ENCODE results near the gene SAE1.

The SAE1 gene

GRCh38 chr19:47106821-47107201 is 23.8 kb upstream of the SAE1 start:
- H3K36me3 ChIP-seq (ENCODE audit: insufficient read depth, low read length) = peaks cover 7% of the 10 kb centered on the region; the same call in 1 of the 2 replicates
- H3K79me2 ChIP-seq (ENCODE audit: control insufficient read depth, insufficient read depth, low read length, unreplicated experiment) = peaks cover 89% of the 10 kb centered on the region
- H3K27me3 ChIP-seq (ENCODE audit: insufficient read depth, low read length) = no peaks in the 10 kb centered on the region
- H3K4me3 ChIP-seq (ENCODE audit: low read depth, low read length) = no peak overlapping the region
- H3K4me1 ChIP-seq (ENCODE audit: control insufficient read depth, insufficient read depth, low read length, unreplicated experiment) = peaks cover 48% of the 10 kb centered on the region
- H2AFZ ChIP-seq (ENCODE audit: low read length, unreplicated experiment) = no peak overlapping the region
- H3K27ac ChIP-seq (ENCODE audit: low read depth, low read length) = peak overlapping the region; percentile 99

GRCh38 chr19:47107202-47107952 is 23.3 kb upstream of the SAE1 start:
- Histone ChIP-seq H3K4me3 (ENCODE audit: low read depth, low read length) (no peak overlapping the region), H2AFZ (ENCODE audit: low read length, unreplicated experiment) (no peak overlapping the region), H3K79me2 (ENCODE audit: control insufficient read depth, insufficient read depth, low read length, unreplicated experiment) (peaks cover 88% of the 10 kb centered on the region), H3K36me3 (ENCODE audit: insufficient read depth, low read length) (peaks cover 7% of the 10 kb centered on the region; the same call in 1 of the 2 replicates), H3K27ac (ENCODE audit: low read depth, low read length) (peak overlapping the region; percentile 99), H3K4me1 (ENCODE audit: control insufficient read depth, insufficient read depth, low read length, unreplicated experiment) (peaks cover 46% of the 10 kb centered on the region), H3K27me3 (ENCODE audit: insufficient read depth, low read length) (no peaks in the 10 kb centered on the region)

GRCh38 chr19:47107953-47108746 is 22.5 kb upstream of the SAE1 start:
- Histone ChIP-seq H3K36me3 (ENCODE audit: insufficient read depth, low read length) (peaks cover 7% of the 10 kb centered on the region; the same call in 1 of the 2 replicates), H3K79me2 (ENCODE audit: control insufficient read depth, insufficient read depth, low read length, unreplicated experiment) (peaks cover 82% of the 10 kb centered on the region), H3K4me1 (ENCODE audit: control insufficient read depth, insufficient read depth, low read length, unreplicated experiment) (peaks cover 39% of the 10 kb centered on the region), H3K4me3 (ENCODE audit: low read depth, low read length) (peak overlapping the region; percentile 18; the same call in 1 of the 2 replicates), H3K27me3 (ENCODE audit: insufficient read depth, low read length) (no peaks in the 10 kb centered on the region), H2AFZ (ENCODE audit: low read length, unreplicated experiment) (no peak overlapping the region), H3K27ac (ENCODE audit: low read depth, low read length) (peak overlapping the region; percentile 99)

GRCh38 chr19:47109177-47109540 is 21.5 kb upstream of the SAE1 start:
- Histone ChIP-seq H2AFZ (ENCODE audit: low read length, unreplicated experiment) (no peak overlapping the region), H3K4me3 (ENCODE audit: low read depth, low read length) (peak overlapping the region; percentile 92), H3K27ac (ENCODE audit: low read depth, low read length) (peak overlapping the region; percentile 99), H3K79me2 (ENCODE audit: control insufficient read depth, insufficient read depth, low read length, unreplicated experiment) (peaks cover 79% of the 10 kb centered on the region), H3K36me3 (ENCODE audit: insufficient read depth, low read length) (peaks cover 7% of the 10 kb centered on the region; the same call in 1 of the 2 replicates), H3K4me1 (ENCODE audit: control insufficient read depth, insufficient read depth, low read length, unreplicated experiment) (peaks cover 39% of the 10 kb centered on the region), H3K27me3 (ENCODE audit: insufficient read depth, low read length) (no peaks in the 10 kb centered on the region)

GRCh38 chr19:47109541-47110375 is 20.9 kb upstream of the SAE1 start:
- Histone ChIP-seq H3K4me1 (ENCODE audit: control insufficient read depth, insufficient read depth, low read length, unreplicated experiment) (peaks cover 39% of the 10 kb centered on the region), H3K27ac (ENCODE audit: low read depth, low read length) (peak overlapping the region; percentile 99), H3K36me3 (ENCODE audit: insufficient read depth, low read length) (peaks cover 7% of the 10 kb centered on the region; the same call in 1 of the 2 replicates), H3K27me3 (ENCODE audit: insufficient read depth, low read length) (no peaks in the 10 kb centered on the region), H3K4me3 (ENCODE audit: low read depth, low read length) (peak overlapping the region; percentile 92), H3K79me2 (ENCODE audit: control insufficient read depth, insufficient read depth, low read length, unreplicated experiment) (peaks cover 75% of the 10 kb centered on the region), H2AFZ (ENCODE audit: low read length, unreplicated experiment) (no peak overlapping the region)

GRCh38 chr19:47110521-47111005 is 20.1 kb upstream of the SAE1 start:
- H3K79me2 ChIP-seq (ENCODE audit: control insufficient read depth, insufficient read depth, low read length, unreplicated experiment) = peaks cover 67% of the 10 kb centered on the region

GRCh38 chr19:47111006-47111621 is 19.5 kb upstream of the SAE1 start:
- peaks cover 62% of the 10 kb centered on the region for H3K79me2 ChIP-seq (ENCODE audit: control insufficient read depth, insufficient read depth, low read length, unreplicated experiment)

More at GRCh38 chr19:47110521-47111005, 20.1 kb upstream of the SAE1 start:
- H3K27me3 ChIP-seq (ENCODE audit: insufficient read depth, low read length) = no peaks in the 10 kb centered on the region
- peaks cover 39% of the 10 kb centered on the region for H3K4me1 ChIP-seq (ENCODE audit: control insufficient read depth, insufficient read depth, low read length, unreplicated experiment)
- no peak overlapping the region for H2AFZ ChIP-seq (ENCODE audit: low read length, unreplicated experiment)
- H3K4me3 ChIP-seq (ENCODE audit: low read depth, low read length) = peak overlapping the region; percentile 92
- H3K27ac ChIP-seq (ENCODE audit: low read depth, low read length) = peak overlapping the region; percentile 99
- peaks cover 7% of the 10 kb centered on the region; the same call in 1 of the 2 replicates for H3K36me3 ChIP-seq (ENCODE audit: insufficient read depth, low read length)

GRCh38 chr19:47111682-47112165 is 18.9 kb upstream of the SAE1 start:
- Histone ChIP-seq H3K27me3 (ENCODE audit: insufficient read depth, low read length) (no peaks in the 10 kb centered on the region), H3K36me3 (ENCODE audit: insufficient read depth, low read length) (peaks cover 7% of the 10 kb centered on the region; the same call in 1 of the 2 replicates), H3K4me3 (ENCODE audit: low read depth, low read length) (peak overlapping the region; percentile 92), H2AFZ (ENCODE audit: low read length, unreplicated experiment) (peak overlapping the region; percentile 60), H3K79me2 (ENCODE audit: control insufficient read depth, insufficient read depth, low read length, unreplicated experiment) (peaks cover 56% of the 10 kb centered on the region), H3K27ac (ENCODE audit: low read depth, low read length) (peak overlapping the region; percentile 99), H3K4me1 (ENCODE audit: control insufficient read depth, insufficient read depth, low read length, unreplicated experiment) (peaks cover 32% of the 10 kb centered on the region)

More at GRCh38 chr19:47111006-47111621, 19.5 kb upstream of the SAE1 start:
- Histone ChIP-seq H3K36me3 (ENCODE audit: insufficient read depth, low read length) (peaks cover 7% of the 10 kb centered on the region; the same call in 1 of the 2 replicates), H2AFZ (ENCODE audit: low read length, unreplicated experiment) (no peak overlapping the region), H3K4me3 (ENCODE audit: low read depth, low read length) (peak overlapping the region; percentile 92), H3K4me1 (ENCODE audit: control insufficient read depth, insufficient read depth, low read length, unreplicated experiment) (peaks cover 36% of the 10 kb centered on the region), H3K27me3 (ENCODE audit: insufficient read depth, low read length) (no peaks in the 10 kb centered on the region), H3K27ac (ENCODE audit: low read depth, low read length) (peak overlapping the region; percentile 99)

GRCh38 chr19:47112166-47112996 is 18.3 kb upstream of the SAE1 start:
- Histone ChIP-seq H3K27me3 (ENCODE audit: insufficient read depth, low read length) (no peaks in the 10 kb centered on the region), H2AFZ (ENCODE audit: low read length, unreplicated experiment) (peak overlapping the region; percentile 60), H3K79me2 (ENCODE audit: control insufficient read depth, insufficient read depth, low read length, unreplicated experiment) (peaks cover 49% of the 10 kb centered on the region), H3K4me1 (ENCODE audit: control insufficient read depth, insufficient read depth, low read length, unreplicated experiment) (peaks cover 26% of the 10 kb centered on the region), H3K27ac (ENCODE audit: low read depth, low read length) (peak overlapping the region; percentile 99), H3K36me3 (ENCODE audit: insufficient read depth, low read length) (peaks cover 7% of the 10 kb centered on the region; the same call in 1 of the 2 replicates), H3K4me3 (ENCODE audit: low read depth, low read length) (peak overlapping the region; percentile 92)

Data from ACC112 (cell line).